GM18526 (cell line): ENCODE results near the gene BCAS3.

Experiments
- POLR2A ChIP-seq: IDR thresholded peaks from 3 replicates; pipeline ENCODE4 v1.6.1; 2011; ENCODE audit not compliant: insufficient read length; ENCODE audit errors: extremely low read depth

BCAS3 gene

DNA sequence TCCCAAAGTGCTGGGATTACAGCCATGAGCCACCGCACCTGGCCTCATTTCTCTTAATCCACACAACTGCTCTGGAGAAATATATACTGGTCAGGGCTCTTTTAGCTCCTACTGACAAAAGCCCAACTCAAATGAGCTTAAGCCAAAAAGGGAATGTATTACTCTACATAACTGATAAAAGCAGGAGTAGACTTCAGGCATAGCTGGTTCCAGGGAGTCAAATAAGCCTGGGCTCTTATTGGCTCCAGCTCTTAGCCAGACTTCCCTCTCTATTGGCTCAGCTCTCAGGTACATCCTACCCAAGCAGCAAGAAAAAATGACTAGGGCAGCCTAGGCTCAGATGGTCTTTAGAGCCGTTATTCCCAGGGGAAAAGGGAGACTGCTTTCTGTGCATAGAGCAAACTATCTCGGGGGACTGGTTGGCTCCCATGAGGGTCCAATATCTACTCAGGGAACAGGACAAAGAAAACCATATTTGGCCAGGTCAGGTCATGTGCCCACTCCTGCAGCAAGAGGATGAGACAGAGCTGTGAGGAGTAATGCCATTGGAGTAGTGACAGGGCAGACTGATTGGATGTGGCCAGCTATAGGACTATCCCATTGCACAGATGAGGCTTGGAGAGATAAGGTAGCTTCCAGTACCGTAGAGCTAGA is 743.2 kb downstream of the BCAS3 start:
- no peak for TF ChIP-seq POLR2A

DNA sequence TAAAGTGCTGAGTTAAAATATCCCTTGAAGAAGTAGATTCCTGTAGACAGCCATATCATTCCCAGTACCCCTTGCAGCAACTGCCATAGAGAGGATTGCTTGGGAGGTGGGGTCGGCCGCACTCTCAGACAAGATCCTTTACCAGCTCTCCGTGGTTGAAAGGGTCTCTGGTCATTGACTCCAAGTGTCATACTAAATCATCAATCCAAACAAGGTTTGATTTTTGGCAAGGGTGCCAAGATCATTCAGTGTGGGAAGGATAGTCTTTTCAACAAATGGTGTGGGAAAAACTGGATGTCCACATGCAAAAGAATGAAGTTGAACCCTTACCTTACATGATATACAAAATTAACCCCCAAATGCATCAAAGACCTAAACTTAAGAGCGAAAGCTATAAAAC is 743.8 kb downstream of the BCAS3 start:
- no peak for TF ChIP-seq POLR2A

DNA sequence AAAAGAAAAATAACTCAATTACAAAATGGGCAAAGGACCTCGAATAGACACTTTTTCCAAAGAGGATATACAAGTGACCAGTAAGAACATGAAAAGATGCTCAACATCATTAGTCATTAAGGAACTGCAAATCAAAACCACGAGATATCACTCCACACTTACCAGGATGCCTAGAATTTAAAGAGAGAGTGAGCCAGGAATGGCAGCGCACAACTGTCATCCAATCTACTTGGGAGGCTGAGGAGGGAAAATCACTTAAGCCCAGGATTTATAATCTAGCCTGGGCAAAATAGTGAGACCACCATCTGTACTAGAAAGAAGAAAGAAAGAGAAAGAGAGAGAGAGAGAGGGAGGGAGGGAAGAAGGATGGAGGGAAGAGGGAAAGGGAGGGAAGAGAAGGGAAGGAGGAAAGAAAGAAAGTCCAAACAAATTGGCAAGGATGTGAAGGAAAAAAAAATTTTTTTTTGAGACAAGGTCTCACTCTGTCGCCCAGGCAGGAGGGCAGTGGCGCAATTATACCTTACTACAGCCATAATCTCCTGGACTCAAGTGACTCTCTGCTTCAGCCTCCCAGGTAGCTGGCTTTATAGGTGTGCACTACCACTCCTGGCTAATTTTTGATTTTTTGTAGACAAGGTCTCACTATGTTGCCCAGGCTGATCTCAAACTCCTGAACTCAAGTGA is 744.6 kb downstream of the BCAS3 start:
- no peak for TF ChIP-seq POLR2A

DNA sequence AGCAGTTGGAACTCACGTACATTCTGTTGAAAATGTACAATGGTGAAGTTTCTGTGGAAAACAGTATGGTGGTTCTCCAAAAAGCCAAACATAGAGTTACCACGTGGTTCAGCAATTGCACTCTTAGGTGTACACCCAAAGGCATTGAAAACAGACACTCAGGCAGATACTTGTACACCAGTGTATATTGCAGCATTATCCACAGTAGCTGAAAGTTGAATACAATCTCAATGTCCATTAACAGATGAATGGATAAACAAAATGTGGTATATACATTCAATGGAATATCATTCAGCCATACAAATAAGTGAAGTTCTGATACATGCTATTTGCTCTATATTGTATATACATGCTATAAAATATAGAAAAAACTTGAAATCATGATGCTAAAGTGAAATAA is 745.2 kb downstream of the BCAS3 start:
- TF ChIP-seq POLR2A: no peak

DNA sequence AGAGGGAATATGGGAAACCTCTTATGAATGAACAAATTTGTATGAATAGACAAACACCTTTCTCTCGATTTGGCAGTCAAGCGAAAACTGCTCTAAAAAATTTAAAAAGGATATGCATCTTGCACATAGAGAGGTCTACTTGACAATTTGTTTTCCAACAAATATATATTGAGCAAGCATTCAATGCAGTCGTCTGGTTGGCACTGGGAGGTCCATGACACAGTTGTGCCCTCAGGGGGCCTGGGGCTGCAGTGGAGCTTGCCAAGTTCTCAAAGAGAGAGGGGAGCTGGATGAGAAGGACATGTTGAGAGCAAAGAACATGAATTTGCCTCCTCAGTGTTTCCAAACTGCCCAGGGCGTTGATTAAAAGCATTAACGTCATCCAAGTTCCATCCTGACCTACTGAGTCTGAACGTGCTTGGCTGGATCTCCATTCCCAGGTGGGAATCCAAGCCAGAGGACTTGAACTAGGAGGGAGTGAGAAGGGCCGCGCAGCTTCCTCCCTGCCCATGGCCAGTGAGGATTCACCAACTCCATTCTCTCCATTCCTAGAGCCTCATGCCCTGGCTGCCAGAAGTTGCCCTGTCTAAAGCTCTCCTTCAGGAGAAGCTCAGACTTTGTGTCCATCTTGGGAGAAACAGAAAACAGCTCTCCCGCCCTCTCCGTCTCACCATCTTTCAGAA is 746.5 kb downstream of the BCAS3 start:
- TF ChIP-seq POLR2A: no peak

DNA sequence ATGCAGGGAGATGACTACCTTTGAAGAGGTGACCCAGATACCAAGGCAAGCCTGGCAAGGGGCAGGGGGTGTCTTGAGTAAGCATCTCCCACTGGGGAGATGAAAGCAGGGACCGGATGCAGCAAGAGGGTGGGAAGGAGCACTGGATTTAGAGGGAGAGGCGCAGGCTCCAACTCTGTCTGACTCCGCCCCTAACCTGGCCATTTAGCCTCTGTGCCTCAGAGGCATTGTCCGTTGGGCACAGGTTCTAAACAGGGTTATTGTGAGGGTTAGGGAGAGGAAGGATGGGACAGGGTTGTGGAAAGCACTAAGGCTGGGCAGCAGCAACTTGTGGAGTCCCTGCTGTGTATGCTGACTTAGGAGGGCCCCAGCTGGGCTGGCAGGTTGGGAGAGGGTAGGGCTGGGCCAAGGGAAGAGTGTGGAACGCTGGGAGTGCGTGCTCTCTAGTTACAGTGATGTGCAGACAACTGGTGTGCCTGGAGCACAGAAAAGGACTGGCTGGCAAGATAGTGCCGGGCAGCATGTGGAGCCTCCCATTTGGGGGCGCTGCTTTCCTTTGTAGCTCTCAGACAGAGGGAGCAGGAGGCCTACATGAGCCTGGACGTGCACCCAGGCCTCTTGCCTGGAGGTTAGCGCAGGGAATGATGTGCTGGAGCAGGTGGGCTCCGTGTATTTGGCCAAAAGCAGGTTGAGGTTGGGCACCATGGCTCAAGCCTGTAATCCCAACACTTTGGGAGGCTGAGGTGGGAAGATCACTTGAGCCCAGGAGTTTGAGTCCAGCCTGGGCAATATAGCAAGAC is 748.2 kb downstream of the BCAS3 start:
- no peak for TF ChIP-seq POLR2A

DNA sequence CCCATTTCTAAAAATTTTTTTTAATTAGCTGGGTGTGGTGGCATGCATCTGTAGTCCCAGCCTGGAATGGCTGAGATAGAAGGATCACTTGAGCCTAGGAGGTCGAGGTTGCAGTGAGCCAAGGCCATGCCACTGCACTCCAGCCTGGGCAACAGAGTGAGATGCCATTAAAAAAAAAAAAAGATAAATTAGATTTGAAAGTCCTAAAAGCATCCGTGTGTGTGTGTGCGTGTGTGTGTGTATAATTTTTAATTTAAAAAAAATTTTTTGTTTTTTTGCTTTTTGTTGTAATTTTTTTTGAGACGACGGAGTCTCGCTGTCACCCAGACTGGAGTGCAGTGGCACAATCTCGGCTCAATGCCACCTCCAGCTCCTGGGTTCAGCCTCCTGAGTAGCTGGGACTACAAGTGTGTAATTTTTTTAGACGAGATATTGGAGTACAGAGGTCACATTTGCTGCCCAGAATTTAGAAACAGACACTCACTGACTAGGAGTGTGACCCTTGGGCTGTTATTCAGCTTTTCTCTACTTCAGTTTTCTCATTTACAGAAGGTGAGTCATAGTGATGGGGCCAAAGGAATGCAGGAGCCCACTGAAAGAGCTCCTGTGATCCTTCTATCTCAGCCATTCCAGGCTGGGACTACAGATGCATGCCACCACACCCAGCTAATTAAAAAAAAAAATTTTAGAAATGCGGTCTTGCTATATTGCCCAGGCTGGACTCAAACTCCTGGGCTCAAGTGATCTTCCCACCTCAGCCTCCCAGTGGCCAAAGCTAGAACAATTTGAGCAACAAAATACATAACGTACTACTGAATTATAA is 749.0 kb downstream of the BCAS3 start:
- no peak for TF ChIP-seq POLR2A

DNA sequence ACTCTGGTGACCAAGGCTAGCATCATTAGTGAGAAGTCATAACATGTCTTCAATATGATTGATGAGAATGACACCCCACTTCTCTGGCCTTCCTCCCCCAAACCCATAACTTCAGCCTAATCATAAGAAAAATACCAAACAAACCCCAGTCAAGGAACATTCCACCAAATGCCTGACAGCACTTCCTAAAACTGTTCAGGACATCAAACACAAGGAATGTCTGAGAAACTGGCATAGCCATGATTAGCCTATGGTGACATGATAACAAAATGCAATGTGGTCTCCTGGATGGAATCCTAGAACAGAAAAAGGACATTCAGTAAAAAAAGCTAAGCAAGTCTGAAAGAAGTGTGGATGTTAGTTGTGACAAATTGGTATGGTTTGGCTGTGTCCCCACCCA is 749.9 kb downstream of the BCAS3 start:
- TF ChIP-seq POLR2A: no peak

DNA sequence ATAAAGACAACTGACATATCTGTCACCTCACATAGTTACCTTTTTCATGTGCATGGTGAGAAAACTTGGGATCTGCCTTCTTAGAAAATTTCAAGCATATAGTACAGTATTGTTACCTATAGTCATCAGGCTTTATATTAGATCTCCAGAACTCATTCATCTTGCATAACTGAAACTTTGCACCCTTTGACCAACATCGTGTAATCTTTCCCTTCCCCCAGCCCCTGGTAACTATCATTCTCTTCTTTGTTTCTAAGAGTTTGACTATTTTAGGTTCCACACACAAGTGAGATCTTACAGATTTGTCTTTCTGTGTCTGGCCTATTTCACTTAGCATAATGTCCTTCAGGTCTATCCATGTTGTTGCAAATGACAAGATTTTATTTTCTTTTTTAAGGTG is 751.6 kb downstream of the BCAS3 start:
- no peak for TF ChIP-seq POLR2A

DNA sequence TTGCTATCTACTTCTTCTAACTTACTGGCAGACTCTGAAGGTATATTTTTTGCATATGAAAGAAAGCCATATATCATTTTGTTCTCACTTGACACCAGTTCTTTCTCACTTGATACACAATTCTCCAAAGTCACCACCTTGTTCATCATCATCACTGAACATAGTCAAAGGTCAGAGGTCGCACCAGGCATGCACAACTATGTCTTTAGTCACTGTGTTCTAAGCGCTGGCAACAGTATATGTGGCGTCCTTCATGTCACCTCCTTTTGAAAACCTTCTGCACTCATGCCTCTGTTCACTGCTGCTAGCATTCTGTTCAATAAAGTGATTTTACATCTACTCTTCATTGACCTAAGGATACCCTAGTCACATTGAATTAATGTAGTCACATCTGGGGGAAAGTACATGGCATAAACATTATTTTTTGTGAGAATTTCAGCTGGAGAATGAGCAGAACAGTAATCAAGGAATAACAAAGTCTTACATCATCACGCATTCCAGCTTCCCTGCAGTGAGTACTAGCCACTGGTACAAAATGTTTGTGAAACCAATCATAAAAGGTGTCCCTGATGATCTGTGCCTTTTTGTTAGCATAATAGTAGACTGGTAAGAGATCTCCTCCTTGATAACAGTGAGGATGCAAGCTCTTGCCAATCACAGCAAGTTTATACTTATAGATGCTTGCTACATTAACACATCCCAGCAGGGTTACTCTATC is 754.1 kb downstream of the BCAS3 start:
- no peak for TF ChIP-seq POLR2A

DNA sequence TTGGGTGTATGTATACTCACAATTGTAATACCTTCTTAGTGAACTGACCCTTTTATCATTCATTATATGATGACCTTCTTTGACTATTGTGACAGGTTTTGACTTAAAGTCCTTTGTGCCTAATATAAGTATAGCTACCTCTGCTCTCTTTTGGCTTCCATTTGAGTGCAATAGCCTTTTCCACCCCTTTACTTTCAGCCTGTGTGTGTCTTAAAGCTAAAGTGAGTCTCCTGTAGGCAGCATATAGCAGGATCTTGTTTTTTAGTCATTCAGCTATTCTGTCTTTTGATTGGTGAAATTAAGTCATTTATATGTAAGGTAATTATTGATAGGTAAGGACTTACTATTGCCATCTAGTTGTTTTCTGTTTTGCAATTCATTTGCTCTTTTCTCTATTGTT is 758.6 kb downstream of the BCAS3 start:
- no peak for TF ChIP-seq POLR2A

DNA sequence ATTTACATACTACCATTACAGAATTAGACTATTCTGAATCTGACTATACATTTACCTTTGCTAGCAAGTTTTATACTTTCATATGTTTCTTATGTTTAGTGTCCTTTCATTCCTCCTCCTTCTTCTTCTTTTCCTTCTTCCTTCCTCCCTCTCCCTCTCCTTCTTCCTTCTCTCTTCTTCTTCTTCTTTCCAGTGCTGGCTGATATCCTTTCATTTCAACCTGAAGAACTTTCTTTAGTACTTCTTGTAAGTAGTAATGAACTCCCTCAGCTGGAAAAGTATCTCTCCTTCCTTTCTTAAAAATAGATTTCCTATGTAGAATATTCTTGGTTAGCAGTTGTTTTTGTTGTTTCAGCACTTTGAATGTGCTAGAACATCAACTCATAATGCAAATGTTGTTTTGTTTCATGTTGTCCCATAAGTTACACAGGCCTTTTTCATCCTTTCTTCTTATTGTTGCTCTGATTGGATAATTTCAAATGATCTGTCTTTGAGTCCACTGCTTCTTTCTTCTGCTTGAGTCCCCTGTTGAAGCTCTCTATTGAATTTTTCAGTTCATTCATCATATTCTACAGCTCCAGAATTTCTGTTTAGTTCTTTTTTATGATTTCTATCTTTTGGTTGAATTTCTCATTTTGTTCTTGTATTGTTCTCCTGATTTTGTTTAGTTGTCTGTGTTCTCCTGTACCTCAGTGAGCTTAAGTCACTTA is 759.5 kb downstream of the BCAS3 start:
- no peak for TF ChIP-seq POLR2A

DNA sequence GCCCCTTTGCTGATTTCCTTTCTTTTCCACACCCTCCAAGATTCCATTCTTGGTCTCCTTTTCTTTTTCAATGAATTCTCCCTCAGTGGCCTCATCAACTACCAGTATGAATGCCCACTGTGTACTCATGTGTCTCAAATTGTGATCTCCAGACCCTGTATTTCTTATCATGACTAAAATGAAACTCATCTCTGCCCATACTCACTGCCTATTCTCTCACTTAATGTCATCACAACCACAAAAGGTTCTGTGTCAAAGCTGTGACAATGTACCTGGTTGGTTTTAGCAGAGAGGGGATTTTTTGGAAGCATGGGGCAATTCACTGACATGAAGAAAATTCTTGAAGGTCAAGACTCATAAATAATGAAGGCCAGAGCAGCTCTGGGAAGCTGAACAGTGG is 763.0 kb downstream of the BCAS3 start:
- TF ChIP-seq POLR2A: no peak

DNA sequence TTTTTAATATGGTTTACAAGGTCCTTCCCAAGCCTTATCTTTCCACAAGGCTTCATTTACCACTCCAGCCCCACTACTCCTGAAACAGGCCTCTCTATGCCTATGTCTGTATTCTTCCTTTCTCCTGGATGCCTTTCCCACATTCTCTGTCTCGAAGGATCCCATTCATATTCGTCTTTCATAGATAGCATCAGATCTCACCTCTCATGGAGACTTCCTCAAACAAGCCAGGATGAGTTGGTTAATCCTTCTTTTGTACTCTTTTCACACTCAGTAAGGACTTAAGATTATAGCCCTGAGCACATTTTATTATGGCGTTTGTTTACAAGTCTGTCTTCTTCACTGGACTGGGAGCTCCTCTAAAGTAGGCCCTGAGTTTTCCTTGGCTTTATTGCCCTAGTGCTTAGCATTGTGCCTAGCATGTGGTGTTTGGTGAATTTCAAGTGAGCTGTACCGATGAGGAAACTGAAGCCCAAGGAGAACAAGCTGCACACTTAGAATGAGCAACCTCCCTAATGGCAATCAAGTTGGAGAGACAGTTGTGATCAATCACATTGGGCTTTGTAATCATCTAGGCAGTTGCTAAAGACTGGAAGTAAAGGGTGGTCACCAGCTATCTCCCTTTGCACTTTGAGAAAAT is 764.6 kb downstream of the BCAS3 start:
- TF ChIP-seq POLR2A: no peak
